AG08396 (cell line): ENCODE measurements around the gene ETFBKMT.
"Not testable (repeated sequence)": the region's sequence is repeated elsewhere in the genome, so short reads cannot be mapped to it uniquely, and the experiment has no call there.

Source experiments
- DNase-seq: peaks from one replicate; pipeline ENCODE4 v3.0.0; 2012; ENCODE audit warnings: low spot score, mixed read lengths

ETFBKMT gene

DNA sequence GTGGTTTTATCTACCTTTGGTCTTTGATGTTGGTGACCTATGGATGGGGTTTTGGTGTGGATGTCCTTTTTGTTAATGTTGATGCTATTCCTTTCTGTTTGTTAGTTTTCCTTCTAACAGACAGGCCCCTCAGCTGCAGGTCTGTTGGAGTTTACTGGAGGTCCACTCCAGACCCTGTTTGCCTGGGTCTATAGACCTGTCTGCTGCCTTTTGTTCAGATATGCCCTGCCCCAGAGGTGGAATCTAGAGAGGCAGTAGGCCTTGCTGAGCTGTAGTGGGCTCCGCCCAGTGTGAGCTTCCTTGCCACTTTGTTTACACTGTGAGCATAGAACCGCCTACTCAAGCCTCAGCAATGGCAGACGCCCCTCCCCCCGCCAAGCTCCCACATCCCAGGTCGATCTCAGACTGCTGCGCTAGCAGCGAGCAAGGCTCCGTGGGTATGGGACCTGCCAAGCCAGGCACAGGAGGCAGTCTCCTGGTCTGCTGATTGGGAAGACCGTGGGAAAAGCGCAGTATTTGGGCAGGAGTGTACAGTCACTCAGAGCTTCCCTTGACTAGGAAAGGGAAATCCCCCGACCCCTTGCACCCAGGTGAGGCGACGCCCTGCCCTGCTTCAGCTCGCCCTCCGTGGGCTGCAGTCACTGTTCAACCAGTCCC lies 59.2 kb downstream of the ETFBKMT start:
- not testable (repeated sequence) for DNase-seq

- no peak for DNase-seq
These were observed 63.1 kb downstream of the ETFBKMT start for GRCh38 chr12:31722580-31722979.
